KBM-7 (cell line): ENCODE data around the gene MEPCE.
A peak's percentile ranks its signal among the peaks of the same experiment; 100 is the strongest.
"Not testable (repeated sequence)": the region's sequence is repeated elsewhere in the genome, so short reads cannot be mapped to it uniquely, and the experiment has no call there.

Experiments used
- DNase-seq: peaks from one replicate; pipeline ENCODE4 v3.0.0-alpha.2; 2015
- in situ Hi-C: fragments of 300-500 bp; cut with MboI; formaldehyde crosslinking; loops from 2 replicates; pipeline ENCODE4 v1.14.3; 2020; ENCODE audit warnings: low sequenced_read_pairs, low pct_unique_long_range_greater_than_20kb, mixed read lengths

Gene MEPCE

DNA sequence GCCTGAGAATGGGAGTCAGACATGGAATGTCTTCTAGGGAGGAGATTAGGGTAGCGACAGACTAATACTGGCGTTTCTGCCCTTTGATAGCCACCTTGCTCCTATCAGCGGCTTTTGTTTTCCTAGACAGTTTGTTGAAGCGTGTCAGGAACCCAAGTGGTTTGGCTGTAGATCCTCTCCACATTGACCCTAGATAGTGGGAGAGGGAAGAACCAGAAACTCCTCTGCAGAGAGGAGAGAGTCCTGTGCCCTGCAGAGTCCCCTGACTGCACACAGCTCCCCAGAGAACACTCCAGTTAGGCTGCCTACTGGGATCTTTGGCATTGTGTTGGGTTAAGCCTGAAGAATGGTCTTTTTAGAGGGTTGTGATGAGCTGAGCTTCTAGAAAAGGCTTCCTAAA is 2.4 kb downstream of the MEPCE start:
- DNase-seq = no peak
- in situ Hi-C loops = no loop called here

DNA sequence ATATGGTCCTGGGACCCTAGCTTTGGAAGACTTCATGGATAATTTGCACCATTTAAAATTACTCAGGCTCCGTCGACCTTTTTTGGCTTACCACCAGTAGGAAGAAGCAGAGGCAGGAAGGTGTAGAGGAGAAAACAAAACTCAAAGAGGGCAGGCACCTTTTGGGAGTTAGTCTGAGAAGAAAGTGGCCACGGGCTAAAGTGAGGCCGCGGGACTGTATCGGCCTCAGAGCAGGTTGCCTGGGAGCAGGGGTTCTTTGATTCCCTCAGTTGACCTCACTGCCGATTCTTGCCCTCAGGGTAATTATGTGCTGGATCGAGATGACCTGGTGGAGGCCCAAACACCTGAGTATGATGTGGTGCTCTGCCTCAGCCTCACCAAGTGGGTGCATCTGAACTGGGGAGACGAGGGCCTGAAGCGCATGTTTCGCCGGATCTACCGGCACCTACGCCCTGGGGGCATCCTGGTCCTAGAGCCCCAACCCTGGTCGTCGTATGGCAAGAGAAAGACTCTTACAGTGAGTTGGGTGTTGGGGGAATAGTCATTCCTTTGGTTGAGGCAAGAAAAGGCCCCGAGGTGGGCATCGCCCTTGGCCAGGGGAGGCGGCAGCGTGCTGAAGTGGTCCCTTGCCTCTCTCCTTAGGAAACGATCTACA is 3.1 kb downstream of the MEPCE start:
- DNase-seq = no peak
- in situ Hi-C loops = no loop called here

DNA sequence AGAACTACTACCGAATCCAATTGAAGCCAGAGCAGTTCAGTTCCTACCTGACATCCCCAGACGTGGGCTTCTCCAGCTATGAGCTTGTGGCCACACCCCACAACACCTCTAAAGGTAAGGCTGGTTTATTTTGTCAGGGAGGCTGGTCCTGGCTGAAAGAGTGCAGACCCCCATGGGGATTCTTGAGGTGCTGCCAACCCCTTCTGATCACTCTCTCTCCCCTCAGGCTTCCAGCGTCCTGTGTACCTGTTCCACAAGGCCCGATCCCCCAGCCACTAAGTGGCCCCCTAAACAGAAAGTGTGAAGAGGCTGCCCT is 3.6 kb downstream of the MEPCE start:
- in situ Hi-C loops = no loop called here
- no peak for DNase-seq

DNA sequence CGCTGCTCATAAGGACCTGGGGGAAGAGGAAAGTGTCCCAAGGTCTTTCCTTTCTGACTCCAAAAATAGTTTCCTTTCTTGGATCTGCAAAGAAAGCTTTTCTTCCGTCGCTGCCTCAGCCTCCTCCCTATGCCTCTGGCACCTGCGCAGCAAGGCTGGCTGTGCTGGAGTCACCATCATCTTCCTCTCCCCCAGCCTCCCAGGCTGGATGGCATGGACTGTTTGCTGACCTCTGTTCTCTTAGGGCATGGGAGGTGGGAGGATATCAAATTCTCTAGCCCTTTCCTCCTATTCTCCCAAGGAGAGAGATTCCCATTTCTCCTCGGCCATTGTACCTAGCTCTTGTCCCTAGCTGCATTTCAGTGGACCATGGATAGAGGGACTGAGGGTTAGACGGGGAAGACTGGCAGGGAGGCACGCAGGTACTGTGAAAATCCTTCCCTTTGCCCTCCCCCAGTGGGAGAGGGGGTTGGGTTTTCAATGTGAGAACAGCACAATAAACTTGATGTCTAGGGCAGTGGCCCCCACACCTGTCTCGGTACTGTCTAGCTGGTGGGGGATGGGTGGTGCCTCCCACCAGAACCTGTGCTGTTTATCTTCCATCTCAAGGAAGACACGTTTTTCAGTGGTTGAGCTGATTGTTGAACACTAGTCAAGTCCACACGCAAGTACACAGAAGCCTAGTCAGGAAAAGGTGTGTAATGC is 4.1 kb downstream of the MEPCE start:
- no peak for DNase-seq
- in situ Hi-C loops = no loop called here

DNA sequence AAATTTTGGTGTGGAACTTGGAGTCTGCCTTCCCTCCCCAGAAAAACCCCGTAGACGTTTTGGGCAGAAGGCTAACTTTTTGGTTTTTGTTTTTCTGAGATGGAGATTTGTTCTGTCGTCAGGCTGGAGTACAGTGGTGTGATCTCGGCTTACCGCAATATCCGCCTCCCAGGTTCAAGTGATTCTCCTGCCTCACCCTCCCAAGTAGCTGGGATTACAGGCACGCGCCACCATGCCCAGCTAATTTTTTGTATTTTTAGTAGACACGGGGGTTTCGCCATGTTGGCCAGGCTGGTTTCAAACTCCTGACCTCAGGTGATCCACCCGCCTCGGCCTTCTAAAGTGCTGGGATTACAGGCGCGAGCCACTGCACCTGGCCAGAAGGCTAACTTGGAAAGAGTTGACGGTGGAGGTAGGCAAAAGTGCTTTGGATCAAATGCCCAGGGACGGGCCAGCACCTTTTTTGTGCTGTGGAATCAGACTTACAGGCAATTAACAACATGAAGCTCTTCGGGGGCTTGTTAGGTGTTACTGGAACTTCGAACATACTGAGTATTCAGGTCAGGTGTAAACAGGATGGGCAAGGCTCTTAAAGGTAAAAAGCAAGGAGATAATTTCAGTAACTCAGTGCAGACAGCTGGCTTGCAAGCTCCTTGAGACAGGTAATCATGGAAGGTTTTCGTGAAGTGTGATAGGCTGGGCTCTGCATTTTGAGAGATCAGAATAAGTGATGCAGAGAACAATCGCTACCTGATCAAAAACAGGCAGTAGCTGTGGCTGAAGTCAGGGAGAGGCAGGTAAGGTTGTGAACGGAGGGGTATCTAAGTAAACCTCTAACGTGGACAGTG is 4.9 kb downstream of the MEPCE start:
- in situ Hi-C loops = no loop called here
- DNase-seq = no peak

DNA sequence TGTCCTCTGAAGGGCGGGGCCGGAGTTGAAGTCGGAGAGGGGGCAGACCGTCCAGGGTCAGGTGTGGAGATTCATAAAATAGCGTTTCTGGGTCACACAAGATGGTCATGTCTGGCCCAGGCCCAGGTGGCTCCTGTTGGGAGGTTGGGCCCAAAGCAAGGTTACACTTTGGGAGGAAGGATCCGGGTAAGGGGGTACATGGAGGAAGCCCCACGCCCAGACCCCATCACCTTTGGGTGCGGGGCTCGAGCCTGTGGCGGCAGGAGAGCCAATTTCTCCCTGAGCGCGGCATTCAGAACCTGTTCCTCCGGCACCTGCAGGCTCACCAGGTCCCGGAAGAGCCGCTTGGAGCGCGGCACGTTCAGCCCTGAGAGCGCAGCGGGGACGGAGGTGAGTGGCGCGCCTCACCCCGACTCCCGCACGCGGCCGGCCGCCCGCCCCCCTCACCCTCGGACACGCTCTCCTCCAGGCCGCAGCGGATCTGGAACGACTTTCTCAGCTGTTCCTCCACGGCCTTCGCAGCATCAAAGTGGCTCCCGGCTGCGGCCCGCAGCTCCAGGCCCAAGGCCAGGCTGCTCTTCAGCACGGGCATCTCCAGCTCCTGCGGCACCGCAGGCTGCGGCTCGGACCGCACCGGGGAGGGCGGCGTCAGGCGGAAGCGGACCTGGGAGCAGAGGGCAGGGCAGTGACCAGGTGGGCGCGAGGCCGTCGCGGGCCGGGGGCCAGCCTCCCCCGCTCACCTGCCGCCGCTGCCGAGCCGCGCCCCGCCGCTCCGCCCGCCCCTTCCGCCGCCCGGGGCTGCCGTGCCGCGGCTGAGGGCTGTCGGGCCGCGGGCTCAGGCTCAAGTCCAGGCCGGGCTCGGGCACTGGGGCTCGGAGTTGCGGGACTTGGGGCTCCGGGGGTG is 6.0 kb downstream of the MEPCE start:
- in situ Hi-C loops = no loop called here
- peak; percentile 34 for DNase-seq

DNA sequence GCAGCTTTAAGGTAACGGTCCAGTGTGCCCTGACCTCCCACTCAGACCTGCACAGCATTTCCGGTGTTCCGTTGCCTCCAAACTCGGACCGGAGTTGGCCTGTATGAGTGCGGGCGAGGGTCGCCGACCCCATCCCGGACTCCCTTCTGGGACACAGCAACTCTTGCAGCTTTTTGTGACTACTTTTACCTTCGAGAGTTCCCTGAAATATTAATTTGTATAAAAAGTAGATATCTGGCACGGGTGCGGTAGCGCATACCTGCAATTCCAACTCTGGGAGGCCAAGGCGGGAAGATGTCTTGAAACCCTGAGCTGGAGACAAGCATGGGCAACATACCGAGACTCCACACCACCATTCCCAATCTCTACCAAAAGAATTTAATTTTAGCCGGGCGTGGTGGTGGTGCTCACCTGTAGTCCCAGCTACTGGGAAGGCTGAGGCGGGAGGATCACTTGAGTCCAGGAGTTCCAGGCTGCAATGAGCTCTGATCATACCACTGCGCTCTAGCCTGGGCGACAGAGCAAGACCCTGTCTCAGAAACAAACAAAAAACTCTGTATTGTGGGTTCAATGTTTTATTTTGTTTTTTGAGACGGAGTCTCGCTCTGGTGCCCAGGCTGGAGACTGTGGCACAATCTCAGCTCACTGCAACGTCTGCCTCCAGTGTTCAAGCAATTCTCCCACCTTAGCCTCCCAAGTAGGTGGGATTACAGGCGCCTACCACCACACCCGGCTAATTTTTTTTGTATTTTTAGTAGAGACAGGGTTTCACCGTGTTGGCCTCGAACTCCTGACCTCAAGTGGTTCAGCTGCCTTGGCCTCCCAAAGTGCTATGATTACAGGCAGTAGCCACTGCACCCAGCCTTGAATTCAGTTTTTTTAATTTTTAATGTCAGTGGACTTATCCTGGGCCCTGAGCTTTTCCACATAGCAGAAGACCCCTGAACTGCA is 7.8 kb downstream of the MEPCE start:
- in situ Hi-C loops = no loop called here
- no peak for DNase-seq

DNA sequence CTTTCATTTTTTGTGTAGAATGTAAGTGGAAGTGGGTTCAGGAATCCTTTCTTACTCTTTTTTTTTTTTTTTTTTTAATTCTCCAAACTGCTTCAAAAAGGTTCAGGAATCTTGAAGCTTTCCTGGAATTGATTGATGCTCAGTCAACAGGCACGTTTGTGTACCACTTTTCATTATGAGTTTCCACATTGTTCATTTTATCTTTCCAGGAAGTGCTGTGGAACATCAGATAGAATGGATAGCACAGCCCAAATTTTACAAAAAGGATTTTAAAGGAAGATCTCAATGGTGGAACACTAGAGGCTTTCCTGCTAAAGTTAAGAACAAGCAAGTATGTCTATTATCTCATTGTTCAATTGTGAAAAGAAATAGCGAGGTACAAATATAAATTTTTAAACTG is 8.5 kb downstream of the MEPCE start:
- in situ Hi-C loops = no loop called here

DNA sequence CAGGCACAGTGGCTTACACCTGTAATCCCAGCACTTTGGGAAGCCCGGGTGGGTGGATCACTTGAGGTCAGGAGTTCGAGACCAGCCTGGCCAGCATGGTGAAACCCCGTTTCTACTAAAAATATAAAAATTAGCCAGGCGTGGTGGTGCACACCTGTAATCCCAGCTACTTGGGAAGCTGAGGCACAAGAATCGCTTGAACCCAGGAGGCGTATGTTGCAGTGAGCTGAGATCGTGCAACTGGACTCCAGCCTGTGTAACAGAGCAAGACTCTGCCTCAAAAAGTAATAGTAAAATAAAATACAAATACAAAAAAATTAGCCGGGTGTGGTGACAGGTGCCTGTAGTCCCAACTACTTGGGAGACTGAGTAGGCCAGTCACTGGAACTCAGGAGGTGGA is 9.1 kb downstream of the MEPCE start:
- DNase-seq, in situ Hi-C loops: not testable (repeated sequence)

More for the DNA sequence above, 8.5 kb downstream of the MEPCE start:
- DNase-seq = no peak

DNA sequence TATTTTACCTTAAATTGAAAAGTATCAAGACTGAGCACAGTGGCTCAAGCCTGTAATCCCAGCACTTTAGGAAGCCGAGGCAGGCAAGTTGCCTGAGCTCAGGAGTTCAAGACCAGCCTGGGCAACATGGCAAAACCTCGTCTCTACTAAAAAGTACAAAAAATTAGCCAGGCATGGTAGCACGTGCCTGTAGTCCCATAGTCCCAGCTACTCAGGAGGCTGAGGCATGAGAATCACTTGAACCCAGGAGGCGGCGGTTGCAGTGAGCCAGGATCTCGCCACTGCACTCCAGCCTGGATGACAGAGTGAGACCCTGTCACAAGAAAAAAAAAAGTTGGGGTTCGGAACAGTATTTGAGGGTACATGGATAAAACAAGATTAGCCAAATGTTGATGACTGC is 9.6 kb downstream of the MEPCE start:
- DNase-seq, in situ Hi-C loops: not testable (repeated sequence)

DNA sequence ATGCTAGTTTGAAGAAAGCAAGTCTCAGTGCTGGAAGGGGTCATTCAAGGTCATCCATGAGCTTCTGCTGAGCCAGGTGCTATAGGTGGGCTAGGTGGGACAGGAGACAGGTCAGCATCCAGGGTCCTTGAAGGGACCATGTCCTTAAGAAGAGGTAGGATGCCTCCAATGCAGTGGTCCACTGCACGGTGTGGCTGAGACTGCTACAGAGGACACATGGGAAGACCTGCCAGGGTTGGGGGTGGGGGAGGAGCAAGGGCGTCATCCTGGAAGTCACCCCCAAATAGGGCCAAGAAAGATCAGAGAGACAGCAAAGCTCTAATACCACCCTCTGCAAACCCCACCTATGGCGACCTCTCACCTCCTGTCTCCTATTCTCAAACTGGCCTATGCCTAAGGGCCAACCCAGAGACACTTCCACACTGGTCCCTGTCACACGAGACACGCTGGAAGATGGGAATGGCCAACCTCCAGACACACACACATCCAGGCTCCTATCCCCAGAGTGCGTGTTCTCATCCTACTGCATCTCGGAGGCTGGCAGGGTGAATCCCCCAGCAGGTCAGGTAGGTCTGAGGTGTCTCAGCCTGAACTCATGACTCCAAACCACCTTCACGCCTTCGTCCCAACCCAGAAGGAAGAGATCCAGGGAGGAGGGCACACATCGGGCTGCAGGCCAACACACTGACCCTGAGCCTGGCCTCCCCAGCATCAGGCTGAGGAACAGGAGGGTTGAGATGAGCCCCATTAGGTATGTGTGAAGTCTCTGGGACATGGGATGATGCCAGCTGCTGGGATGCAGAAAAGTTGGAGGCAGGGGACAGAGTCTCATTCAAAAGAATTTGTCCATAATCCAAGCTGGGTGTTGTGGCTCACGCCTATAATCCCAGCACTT is 12.3 kb downstream of the MEPCE start:
- DNase-seq = no peak
- in situ Hi-C loops = no loop called here

DNA sequence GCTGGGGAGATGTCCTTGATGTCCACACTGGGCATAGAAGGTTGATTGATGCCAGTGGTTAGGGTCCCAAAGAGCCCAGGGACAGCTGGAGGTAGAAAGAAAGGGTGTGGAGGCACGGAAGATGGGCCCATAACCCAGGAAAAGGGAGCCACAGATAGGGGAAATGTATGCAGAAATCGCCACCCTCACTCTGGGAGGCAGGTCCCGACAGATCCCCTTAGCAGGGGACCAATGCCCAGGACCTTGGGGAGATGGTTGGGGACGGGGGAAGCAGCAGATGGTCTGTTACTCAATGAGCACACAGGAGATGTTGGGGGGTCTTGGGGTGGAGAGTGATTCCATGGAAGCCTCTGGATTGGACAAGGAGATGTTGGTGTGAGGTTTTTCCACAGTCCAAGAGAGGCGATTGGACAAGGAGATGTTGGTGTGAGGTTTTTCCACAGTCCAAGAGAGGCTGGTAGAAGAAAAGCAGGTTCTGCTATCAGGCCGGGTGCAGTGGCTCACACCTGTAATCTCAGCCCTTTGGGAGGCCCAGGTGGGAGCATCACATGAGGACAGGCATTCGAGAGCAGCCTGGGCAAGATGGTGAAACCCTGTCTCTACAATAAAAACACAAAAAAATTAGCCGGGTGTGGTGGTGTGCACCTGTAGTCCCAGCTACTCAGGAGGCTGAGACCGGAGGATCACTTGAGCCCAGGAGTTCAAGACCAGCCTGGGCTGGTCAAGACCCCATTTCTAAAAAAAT is 13.6 kb downstream of the MEPCE start:
- DNase-seq = no peak
- in situ Hi-C loops = no loop called here

DNA sequence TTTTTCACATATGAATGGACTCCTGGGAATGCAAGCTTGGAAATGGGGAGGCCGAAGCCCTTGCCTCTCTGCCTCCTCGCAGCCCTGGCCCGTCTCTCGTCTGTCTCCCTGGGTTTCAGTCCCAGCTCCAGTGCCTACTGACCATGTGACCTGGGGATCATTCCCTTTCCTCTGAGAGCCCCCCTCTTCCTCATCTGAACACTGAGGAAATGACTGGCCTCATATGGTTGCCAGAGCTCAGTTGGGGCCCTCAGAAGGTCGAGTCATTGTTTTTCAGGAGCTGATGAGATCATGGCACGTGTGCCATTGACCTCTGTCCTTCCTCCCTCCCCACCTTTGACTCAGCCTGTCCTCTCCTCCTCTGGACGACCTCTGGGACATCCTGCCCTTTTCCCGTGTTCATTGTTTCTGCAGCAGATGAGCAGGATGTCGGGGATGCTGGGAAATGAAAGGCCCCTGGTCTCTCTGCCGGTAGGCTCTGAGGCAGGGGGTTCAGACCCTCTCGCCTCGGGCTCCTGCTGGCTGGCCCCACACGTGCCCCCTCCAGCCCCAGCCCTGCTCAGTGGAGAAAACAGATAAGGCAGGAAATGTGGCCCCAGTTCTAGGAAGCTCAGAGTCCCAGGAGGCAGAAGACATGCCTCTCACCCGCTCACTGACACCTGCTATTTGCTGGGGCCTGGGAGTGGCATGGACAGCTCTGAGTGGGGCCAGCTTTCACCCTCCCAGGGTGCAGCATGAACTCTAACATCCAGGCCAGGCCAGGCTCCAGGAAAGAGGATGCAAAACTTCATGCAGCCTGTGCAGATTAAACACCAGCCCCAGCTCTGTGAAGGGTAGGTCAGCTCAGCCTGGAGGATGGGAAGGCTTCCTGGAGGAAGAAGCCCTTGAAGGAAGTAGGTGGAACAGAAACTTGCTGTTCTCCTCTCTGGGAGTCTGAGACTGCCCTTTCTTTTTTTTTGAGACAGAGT is 15.0 kb downstream of the MEPCE start:
- in situ Hi-C loops = no loop called here
- peak; percentile 68 for DNase-seq

DNA sequence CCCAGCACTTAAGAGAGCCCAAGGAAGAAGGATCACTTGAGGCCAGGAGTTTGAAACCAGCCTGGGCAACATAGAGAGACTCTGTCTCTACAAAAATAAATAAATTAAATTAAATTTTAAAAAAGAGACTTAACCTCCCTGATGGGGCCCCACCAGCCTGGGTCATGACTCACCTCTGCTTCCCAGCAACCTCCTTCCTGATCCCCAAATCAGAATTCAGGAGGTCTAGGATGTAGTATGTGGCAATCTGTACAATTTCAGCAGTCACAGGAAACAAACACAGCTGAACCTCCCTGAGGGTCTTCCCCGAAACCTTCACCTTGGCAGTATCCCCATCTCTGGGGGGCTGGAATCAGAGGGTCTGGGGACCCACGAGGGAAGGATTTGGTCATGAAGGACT is 16.4 kb downstream of the MEPCE start:
- DNase-seq = no peak
- in situ Hi-C loops = no loop called here

DNA sequence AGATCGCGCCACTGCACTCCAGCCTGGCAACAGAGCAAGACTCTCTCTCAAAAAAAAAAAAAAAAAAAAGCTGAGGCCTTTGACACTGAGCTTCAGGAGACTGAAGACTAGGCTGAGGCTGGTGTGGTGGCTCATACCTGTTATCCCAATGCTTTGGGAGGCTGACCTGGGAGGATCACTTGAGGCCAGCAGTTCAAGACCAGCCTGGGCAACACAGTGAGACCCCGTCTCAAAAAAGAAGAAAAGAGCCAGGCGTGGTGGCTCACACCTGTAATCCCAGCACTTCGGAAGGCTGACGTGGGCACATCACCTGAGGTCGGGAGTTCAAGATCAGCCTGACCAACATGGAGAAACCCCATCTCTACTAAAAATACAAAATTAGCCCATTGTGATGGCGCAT is 17.7 kb downstream of the MEPCE start:
- DNase-seq, in situ Hi-C loops: not testable (repeated sequence)
